ENCODE data around the gene SMAD7. TPM values are rescaled to one million over a fixed set of nuclear protein-coding genes. Genes with fewer than 3 reads are reported as not detected.

Gene SMAD7
- total RNA-seq, 1 experiment from 2014 or later: 2.1 TPM

- Histone ChIP-seq H3K4me1 (ENCODE audit: low read length) (no peaks in the 10 kb centered on the region), H4K20me1 (ENCODE audit: insufficient read depth, low read depth, low read length) (no peaks in the 10 kb centered on the region), H3K27me3 (ENCODE audit: low read length) (no peaks in the 10 kb centered on the region), H3K4me3 (ENCODE audit: low read length) (no peak overlapping the region), H3K36me3 (ENCODE audit: insufficient read depth, low read length) (no peaks in the 10 kb centered on the region), H3K9me2 (replicated peaks; ENCODE audit: insufficient read depth, low read length) (no peaks in the 10 kb centered on the region), H3K27ac (ENCODE audit: low read length) (no peak overlapping the region), H3K4me2 (ENCODE audit: low read depth, low read length, poor library complexity, severe bottlenecking) (no peak overlapping the region), H3K9me3 (ENCODE audit: low read length) (no peaks in the 10 kb centered on the region), H3K79me2 (ENCODE audit: low read length) (no peaks in the 10 kb centered on the region), H2AFZ (ENCODE audit: low read length) (no peak overlapping the region), H3K9ac (ENCODE audit: low read length) (no peak overlapping the region)
- DNase-seq: no peak
Observed at GRCh38 chr18:48904847-48905394, 45.8 kb downstream of the SMAD7 start.

GRCh38 chr18:48904091-48904490, 46.7 kb downstream of the SMAD7 start:
- H3K9ac ChIP-seq (ENCODE audit: low read length): no peak overlapping the region
- no peaks in the 10 kb centered on the region for H3K36me3 ChIP-seq (ENCODE audit: insufficient read depth, low read length)
- no peaks in the 10 kb centered on the region for H3K9me3 ChIP-seq (ENCODE audit: low read length)
- no peak overlapping the region for H2AFZ ChIP-seq (ENCODE audit: low read length)
- DNase-seq: no peak
- H3K27me3 ChIP-seq (ENCODE audit: low read length): no peaks in the 10 kb centered on the region
- H3K4me2 ChIP-seq (ENCODE audit: low read depth, low read length, poor library complexity, severe bottlenecking): no peak overlapping the region
- H3K79me2 ChIP-seq (ENCODE audit: low read length): no peaks in the 10 kb centered on the region
- no peaks in the 10 kb centered on the region for H3K4me1 ChIP-seq (ENCODE audit: low read length)
- H3K4me3 ChIP-seq (ENCODE audit: low read length): no peak overlapping the region
- no peaks in the 10 kb centered on the region for H3K9me2 ChIP-seq (replicated peaks; ENCODE audit: insufficient read depth, low read length)
- H4K20me1 ChIP-seq (ENCODE audit: insufficient read depth, low read depth, low read length): no peaks in the 10 kb centered on the region
- H3K27ac ChIP-seq (ENCODE audit: low read length): no peak overlapping the region

GRCh38 chr18:48902856-48903601, 47.7 kb downstream of the SMAD7 start:
- Histone ChIP-seq H3K4me1 (ENCODE audit: low read length) (no peaks in the 10 kb centered on the region), H3K4me3 (ENCODE audit: low read length) (no peak overlapping the region), H2AFZ (ENCODE audit: low read length) (no peak overlapping the region), H3K79me2 (ENCODE audit: low read length) (no peaks in the 10 kb centered on the region), H3K27ac (ENCODE audit: low read length) (no peak overlapping the region), H3K27me3 (ENCODE audit: low read length) (no peaks in the 10 kb centered on the region), H3K9ac (ENCODE audit: low read length) (no peak overlapping the region), H4K20me1 (ENCODE audit: insufficient read depth, low read depth, low read length) (no peaks in the 10 kb centered on the region), H3K36me3 (ENCODE audit: insufficient read depth, low read length) (no peaks in the 10 kb centered on the region), H3K9me2 (replicated peaks; ENCODE audit: insufficient read depth, low read length) (no peaks in the 10 kb centered on the region), H3K9me3 (ENCODE audit: low read length) (no peaks in the 10 kb centered on the region), H3K4me2 (ENCODE audit: low read depth, low read length, poor library complexity, severe bottlenecking) (no peak overlapping the region)
- DNase-seq: no peak

- no peak overlapping the region for H3K9ac ChIP-seq (ENCODE audit: low read length)
- H3K4me1 ChIP-seq (ENCODE audit: low read length): no peaks in the 10 kb centered on the region
- H3K4me2 ChIP-seq (ENCODE audit: low read depth, low read length, poor library complexity, severe bottlenecking): no peak overlapping the region
- no peaks in the 10 kb centered on the region for H4K20me1 ChIP-seq (ENCODE audit: insufficient read depth, low read depth, low read length)
- no peaks in the 10 kb centered on the region for H3K9me2 ChIP-seq (replicated peaks; ENCODE audit: insufficient read depth, low read length)
- no peaks in the 10 kb centered on the region for H3K79me2 ChIP-seq (ENCODE audit: low read length)
- DNase-seq: no peak
- no peak overlapping the region for H3K27ac ChIP-seq (ENCODE audit: low read length)
- H3K4me3 ChIP-seq (ENCODE audit: low read length): no peak overlapping the region
- H2AFZ ChIP-seq (ENCODE audit: low read length): no peak overlapping the region
- no peaks in the 10 kb centered on the region for H3K36me3 ChIP-seq (ENCODE audit: insufficient read depth, low read length)
- H3K9me3 ChIP-seq (ENCODE audit: low read length): no peaks in the 10 kb centered on the region
- no peaks in the 10 kb centered on the region for H3K27me3 ChIP-seq (ENCODE audit: low read length)
Observed at GRCh38 chr18:48902023-48902855, 48.5 kb downstream of the SMAD7 start.

- H3K79me2 ChIP-seq (ENCODE audit: low read length): no peaks in the 10 kb centered on the region
- no peaks in the 10 kb centered on the region for H4K20me1 ChIP-seq (ENCODE audit: insufficient read depth, low read depth, low read length)
- H3K4me2 ChIP-seq (ENCODE audit: low read depth, low read length, poor library complexity, severe bottlenecking): no peak overlapping the region
- H3K27ac ChIP-seq (ENCODE audit: low read length): no peak overlapping the region
- H3K9me3 ChIP-seq (ENCODE audit: low read length): no peaks in the 10 kb centered on the region
- H3K27me3 ChIP-seq (ENCODE audit: low read length): no peaks in the 10 kb centered on the region
- H3K4me3 ChIP-seq (ENCODE audit: low read length): no peak overlapping the region
- no peak for DNase-seq
- H3K36me3 ChIP-seq (ENCODE audit: insufficient read depth, low read length): no peaks in the 10 kb centered on the region
- H3K9ac ChIP-seq (ENCODE audit: low read length): no peak overlapping the region
- H3K4me1 ChIP-seq (ENCODE audit: low read length): no peaks in the 10 kb centered on the region
- H3K9me2 ChIP-seq (replicated peaks; ENCODE audit: insufficient read depth, low read length): no peaks in the 10 kb centered on the region
- H2AFZ ChIP-seq (ENCODE audit: low read length): no peak overlapping the region
Observed at GRCh38 chr18:48901145-48902022, 49.4 kb downstream of the SMAD7 start.

GRCh38 chr18:48900469-48900868, 50.3 kb downstream of the SMAD7 start:
- H2AFZ ChIP-seq (ENCODE audit: low read length): no peak overlapping the region
- no peaks in the 10 kb centered on the region for H4K20me1 ChIP-seq (ENCODE audit: insufficient read depth, low read depth, low read length)
- no peak overlapping the region for H3K9ac ChIP-seq (ENCODE audit: low read length)
- no peak overlapping the region for H3K4me2 ChIP-seq (ENCODE audit: low read depth, low read length, poor library complexity, severe bottlenecking)
- no peaks in the 10 kb centered on the region for H3K9me3 ChIP-seq (ENCODE audit: low read length)
- no peaks in the 10 kb centered on the region for H3K36me3 ChIP-seq (ENCODE audit: insufficient read depth, low read length)
- H3K27ac ChIP-seq (ENCODE audit: low read length): no peak overlapping the region
- no peak overlapping the region for H3K4me3 ChIP-seq (ENCODE audit: low read length)
- no peaks in the 10 kb centered on the region for H3K27me3 ChIP-seq (ENCODE audit: low read length)
- no peak for DNase-seq
- no peaks in the 10 kb centered on the region for H3K9me2 ChIP-seq (replicated peaks; ENCODE audit: insufficient read depth, low read length)
- H3K4me1 ChIP-seq (ENCODE audit: low read length): no peaks in the 10 kb centered on the region
- no peaks in the 10 kb centered on the region for H3K79me2 ChIP-seq (ENCODE audit: low read length)

- Histone ChIP-seq H4K20me1 (ENCODE audit: insufficient read depth, low read depth, low read length) (no peaks in the 10 kb centered on the region), H3K36me3 (ENCODE audit: insufficient read depth, low read length) (no peaks in the 10 kb centered on the region), H3K4me1 (ENCODE audit: low read length) (no peaks in the 10 kb centered on the region), H3K27me3 (ENCODE audit: low read length) (no peaks in the 10 kb centered on the region), H3K4me3 (ENCODE audit: low read length) (no peak overlapping the region), H3K9ac (ENCODE audit: low read length) (no peak overlapping the region), H3K9me2 (replicated peaks; ENCODE audit: insufficient read depth, low read length) (no peaks in the 10 kb centered on the region), H2AFZ (ENCODE audit: low read length) (no peak overlapping the region), H3K9me3 (ENCODE audit: low read length) (no peaks in the 10 kb centered on the region), H3K4me2 (ENCODE audit: low read depth, low read length, poor library complexity, severe bottlenecking) (no peak overlapping the region), H3K27ac (ENCODE audit: low read length) (no peak overlapping the region), H3K79me2 (ENCODE audit: low read length) (no peaks in the 10 kb centered on the region)
- DNase-seq: no peak
Observed at GRCh38 chr18:48899558-48900174, 51.1 kb downstream of the SMAD7 start.

Data from Karpas-422 (cell line).